NCI-H1417 treated with DMSO at 0.1 percent for 48 hours (cell line): ENCODE data around the gene KCNMA1.
"Not testable (repeated sequence)": the region's sequence is repeated elsewhere in the genome, so short reads cannot be mapped to it uniquely, and the experiment has no call there.

Experiments
- DNase-seq: peaks from one replicate; lab custom pipeline; 2025; lab: John Stamatoyannopoulos, UW

KCNMA1 gene

DNA sequence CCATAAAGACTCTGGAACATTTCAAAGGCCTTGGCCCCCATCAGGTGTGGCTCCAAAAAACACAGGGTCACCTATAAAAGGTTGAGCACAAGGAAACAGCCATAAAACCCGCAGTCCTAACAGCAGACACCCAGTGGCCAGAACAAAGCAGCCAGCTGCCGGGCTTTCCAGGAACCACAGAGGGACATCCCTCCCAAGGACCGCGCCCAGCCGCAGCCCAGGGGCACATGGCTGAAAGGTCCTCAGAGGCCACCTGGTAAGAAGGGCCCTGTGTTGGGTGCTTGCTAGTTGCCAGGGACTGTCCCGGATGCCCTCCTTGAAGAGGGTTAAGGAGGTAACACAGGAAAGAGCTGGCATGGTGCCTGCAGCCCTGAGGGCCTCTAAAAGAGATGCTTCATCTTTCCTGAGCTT, 32.7 kb downstream of the KCNMA1 start:
- DNase-seq = no peak

DNA sequence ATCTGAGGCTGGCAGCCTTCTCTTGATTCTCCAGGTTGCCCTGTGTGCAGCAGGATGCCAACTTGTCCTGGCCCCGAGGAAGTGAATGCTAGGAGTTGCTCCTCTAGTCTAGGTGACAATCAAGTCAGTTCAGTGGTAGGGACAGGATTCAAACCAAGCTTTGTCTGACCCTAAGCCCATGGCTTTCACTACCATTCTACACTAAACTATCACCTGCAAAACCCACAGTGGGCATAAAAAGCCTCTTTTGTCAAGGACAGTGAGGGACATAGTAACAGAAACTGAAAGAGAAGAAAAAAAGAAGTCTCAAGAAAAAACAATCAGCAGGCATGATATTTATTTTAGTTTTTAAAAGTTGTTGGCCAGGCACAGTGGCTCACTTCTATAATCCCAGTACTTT, 33.5 kb downstream of the KCNMA1 start:
- no peak for DNase-seq

DNA sequence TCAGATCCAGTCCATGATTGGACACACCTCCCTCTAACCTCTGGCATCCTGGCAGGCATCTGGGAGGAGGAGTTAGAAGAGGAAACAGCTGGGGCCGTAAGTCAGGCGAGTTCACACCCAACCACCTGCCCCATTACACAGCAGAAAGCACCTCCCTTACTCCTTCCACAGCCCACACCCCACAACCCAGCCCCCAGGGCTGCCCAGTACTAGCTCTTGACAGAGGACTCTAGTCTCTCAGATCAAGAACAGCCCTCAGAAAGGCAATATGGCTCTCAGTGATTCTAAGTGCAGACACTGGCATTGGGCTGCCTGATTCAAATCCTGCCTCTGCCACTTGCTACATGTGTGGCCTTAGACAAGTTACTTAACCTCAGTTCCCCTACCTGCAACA, 34.1 kb downstream of the KCNMA1 start:
- DNase-seq = no peak

DNA sequence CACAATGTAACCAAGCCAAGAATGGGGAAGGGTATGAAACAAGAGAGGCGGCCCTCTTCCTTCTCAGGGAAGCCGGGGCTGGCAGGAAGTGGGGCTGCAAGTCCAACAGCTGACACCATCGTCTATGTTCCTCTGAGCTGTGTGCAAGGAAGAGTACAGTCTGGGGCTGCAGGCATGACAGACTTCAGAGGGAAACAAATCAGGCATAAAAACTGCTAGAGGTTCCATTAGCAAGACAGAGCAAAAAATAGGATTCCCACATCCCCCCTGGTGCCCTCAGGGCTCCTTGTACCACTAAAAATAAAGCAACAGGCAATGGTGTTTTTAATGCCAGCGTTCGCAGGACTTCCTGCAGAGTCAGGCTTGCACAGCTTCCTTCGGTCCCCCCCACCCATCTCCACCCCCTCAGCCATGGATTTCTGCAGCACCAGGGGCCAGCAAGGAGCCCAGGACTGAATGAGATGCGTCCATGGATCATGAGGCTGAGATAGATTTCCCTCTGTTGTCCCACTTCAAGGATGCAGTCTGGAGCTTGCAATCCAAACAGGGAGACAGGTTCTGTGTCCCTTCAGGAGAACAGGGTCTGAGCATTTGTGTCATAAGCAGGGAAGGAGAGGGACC, 34.6 kb downstream of the KCNMA1 start:
- no peak for DNase-seq

DNA sequence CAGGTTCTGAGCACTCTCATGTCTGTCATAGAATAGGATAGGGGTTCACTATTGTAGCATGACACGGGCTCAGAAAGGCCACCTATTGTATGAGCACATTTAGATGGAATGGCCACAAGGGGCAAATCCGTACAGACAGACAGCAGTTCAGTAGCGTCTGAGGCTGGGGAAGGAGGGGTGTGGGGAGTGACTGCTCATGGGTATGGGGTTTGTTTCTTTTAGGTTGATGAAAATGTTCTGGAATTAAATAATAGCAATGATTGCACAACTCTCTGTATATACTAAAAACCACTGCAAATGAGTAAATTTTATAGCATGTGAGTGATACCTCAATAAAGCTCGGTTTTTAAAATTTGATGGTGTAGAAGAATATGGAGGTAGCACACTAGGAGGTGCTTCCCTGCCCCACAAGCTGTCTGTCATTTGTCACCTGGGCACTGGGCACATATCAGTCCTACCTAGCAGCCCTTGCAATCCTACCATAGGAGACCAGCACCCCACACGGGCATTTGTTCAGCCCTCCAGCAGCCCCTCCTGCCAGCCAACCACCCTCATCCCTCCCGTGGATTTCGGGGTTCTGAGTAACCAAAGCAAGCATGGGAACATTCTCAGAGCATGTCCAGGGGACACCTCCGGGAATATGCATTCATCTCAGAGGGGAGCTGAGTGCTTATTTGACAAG, 35.2 kb downstream of the KCNMA1 start:
- DNase-seq = no peak

DNA sequence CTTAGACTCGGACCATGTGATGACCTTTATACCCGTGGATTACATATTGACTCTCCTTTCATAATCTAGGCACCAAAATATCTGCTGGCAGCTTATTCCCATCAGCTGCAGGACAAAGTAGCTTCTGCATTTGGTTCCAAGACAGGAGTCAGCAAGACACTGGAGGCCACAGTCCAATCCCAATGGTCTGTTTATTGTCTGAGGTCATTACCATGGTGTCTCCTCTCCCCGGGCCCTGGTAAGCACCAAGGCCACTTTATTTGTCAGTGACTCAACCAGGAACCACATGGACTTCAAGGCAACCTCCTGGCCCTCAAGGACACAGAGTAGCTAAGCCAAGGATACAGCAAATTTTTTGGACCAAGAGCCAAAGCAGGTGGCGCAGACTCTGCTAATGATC, 36.1 kb downstream of the KCNMA1 start:
- DNase-seq = no peak

DNA sequence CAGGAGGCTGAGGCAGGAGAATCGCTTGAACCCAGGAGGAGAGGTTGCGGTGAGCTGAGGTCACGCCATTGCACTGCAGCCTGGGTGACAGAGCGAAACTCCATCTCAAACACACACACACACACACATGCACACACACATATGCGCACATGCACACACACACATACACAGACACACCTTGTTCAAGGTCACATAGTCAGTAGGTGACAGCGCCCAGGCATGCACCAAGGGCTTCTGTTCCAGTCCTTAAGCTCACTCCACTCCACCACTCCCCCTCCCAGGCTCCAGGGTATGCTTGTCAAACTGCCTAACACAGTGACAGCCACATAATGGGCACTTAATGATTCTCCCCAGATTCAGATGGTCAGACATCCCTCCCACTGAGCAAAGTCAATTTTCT, 37.0 kb downstream of the KCNMA1 start:
- no peak for DNase-seq

DNA sequence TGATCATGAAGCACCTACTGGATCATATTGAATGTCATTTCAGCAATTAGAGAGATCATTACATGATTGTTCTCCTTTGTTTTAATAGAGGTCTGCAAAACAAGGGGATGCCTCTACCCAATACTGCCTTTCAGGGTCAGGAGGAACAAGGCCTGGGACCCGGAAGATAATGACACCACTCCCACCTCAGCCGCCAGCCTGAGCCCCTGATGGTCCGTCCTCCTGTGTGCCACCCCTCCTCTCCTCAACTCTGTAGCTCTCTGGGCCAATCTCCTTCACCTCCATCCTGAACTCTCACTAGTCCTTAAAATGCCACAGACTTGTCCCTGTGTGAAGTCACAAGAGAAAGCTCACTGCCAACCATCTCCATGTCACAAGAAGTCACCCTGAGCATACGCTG, 38.0 kb downstream of the KCNMA1 start:
- DNase-seq = no peak

DNA sequence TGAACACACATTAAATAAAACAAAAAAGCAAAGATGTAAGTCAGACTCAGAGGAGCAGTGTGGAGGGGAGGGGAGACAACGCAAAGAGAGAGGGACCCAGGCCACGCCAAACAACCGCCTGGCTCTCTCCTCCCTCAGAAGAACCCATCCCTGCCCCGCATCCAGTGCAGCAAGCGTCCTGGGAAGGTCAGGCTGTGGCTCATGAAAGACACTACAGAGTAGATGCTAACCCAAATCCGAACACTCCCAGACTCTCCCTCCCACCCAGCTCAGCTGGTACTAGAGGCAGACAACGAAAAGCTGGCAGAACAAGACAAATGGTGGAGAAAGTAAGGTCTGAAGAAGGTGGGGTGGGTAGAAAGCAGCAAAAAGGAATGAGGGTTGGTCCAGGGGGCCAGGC, 39.0 kb downstream of the KCNMA1 start:
- DNase-seq = no peak

DNA sequence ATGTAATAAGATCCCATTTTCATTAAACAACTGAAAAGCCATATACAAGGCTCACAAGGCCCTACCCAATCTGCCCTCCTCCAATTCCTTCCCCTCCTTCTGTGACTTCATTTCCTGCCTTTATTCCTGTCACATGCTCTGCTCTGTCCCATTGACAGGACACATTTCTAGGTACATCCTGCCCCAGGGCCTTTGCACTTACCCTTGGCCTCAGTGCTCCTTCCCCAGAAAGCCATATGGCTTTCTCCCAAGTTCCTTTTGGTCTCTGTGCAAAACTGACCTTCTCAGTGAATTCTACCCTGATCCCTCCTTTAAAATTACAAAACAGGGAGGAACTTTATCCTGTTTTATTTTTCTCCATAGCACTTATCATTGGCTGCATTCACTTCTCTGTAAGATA, 40.0 kb downstream of the KCNMA1 start:
- no peak for DNase-seq

DNA sequence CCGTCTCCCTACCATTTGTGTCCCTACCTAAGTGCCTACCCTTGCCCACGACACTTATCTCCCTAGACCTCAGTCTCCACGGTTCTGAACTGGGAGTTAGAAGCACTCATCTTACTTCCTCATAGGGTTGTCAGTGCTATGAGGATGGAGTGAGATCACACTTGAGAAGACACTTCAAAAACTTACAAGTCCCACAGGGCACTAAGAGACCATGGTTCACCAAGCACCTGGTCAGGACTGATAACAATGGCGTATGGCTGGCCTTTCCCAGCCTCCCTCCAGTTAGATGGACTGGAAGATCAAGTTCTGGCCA, 43.2 kb downstream of the KCNMA1 start:
- DNase-seq = no peak

DNA sequence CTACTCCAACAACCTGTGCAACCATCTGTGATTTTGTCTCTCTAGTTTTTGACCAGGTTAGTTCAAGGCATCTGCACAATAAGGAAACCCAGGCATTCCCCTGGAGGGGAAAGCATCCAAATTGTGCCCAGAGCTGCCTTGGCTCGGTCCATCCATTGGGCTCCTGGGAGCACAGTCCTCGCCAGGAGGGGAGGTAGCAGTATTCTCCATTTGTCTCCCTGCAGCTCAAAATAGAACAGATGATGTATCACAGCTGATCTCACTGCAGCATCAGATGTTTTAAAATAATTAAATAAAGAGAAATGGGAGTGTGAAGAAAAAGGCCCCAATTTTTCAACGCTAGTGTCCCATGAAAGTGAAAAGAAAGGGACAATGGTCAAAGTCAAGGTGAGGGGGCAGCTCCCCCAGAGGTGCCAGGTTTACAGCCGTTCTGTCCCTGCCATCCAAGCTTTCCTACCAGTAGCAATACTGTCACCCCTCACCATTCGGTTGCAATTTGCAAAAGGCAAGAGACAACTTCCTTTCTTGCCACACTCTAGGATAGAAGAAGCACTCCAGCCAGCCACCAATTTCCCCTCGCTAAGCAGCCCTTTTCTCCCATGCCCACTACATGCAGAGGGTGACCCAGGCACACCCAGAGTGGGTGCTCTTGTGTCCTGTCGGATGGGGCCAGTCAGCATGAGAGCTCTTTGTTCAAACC, 43.7 kb downstream of the KCNMA1 start:
- DNase-seq = no peak

DNA sequence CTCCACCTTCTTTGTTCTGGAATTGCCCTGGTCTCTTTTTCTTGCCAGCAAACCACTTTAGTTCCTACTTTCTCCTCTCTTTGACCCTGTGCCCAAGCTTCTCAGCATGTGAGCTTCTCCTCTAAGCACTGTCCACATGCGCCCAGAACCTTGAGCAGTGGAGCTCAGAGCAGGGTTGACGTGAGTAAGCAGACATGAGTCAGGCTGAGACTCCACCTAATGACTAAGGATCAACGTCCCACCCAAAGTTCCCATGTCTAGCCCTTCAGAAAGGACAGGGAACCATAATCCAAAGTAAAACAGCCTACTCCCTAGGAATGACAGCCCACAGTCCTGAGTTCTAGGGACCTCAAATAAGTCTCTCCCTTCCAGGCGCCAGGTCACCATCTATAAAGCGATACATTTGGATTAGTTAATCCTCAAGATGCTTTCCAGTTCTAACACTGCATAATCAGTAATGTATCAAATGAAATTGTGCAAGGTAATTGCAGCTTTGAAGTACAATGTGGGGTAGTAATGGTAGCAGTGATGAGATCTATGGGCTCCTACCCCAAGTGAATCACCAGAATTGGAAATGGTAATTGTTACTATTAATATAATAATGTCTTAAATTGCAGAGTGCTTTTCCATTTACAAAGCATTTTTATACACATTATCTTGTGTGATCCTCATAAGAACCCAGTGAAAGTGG, 44.5 kb downstream of the KCNMA1 start:
- DNase-seq = no peak

DNA sequence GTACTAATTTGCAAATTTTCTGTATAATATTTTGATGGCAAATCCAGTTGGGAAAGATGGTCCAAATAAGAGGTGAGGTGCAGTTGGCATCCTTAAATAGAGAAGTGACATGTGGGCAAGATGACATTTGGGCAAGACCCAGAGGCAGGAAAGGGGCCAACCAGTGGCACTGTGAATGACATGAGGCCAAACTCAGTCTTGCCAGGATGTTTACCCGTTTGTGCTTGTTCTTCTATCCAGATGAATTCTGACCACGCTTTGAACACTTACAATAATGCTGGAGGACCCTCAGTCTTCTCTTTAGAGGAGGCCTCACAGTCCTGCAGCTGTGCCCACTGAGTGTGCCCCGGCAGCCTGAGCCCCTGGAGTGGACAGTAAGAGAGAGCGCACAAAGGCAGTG, 45.1 kb downstream of the KCNMA1 start:
- DNase-seq = no peak

DNA sequence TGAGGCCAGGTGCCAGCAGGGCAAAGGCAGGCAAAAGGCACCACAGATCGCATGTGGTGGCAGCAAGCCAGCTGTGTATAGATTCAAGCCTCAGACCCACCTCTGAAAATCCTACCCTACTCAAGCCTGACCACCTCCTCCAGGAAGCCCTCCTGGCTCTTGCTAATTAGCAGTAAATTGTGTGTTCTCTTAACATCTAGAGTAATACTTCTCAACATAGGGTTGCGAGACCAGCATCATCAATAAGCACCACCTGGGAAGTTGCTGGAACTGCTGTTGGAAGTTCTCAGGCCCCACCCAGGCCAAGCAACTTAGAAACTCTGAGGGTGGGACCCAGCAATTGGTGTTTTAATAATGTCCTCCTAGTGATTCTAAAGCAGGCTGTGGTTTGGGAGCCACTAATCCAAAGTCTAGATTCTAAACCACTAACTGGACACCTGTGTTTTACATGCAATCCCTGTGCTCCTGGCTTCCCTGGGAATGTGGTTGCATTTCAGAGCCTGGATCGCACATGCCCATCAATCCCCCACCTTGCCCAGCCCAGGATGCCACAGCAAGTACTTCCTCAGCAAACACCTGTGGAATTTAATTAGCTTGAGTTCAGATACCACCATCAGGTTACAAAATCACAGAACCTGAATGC, 46.2 kb downstream of the KCNMA1 start:
- no peak for DNase-seq

DNA sequence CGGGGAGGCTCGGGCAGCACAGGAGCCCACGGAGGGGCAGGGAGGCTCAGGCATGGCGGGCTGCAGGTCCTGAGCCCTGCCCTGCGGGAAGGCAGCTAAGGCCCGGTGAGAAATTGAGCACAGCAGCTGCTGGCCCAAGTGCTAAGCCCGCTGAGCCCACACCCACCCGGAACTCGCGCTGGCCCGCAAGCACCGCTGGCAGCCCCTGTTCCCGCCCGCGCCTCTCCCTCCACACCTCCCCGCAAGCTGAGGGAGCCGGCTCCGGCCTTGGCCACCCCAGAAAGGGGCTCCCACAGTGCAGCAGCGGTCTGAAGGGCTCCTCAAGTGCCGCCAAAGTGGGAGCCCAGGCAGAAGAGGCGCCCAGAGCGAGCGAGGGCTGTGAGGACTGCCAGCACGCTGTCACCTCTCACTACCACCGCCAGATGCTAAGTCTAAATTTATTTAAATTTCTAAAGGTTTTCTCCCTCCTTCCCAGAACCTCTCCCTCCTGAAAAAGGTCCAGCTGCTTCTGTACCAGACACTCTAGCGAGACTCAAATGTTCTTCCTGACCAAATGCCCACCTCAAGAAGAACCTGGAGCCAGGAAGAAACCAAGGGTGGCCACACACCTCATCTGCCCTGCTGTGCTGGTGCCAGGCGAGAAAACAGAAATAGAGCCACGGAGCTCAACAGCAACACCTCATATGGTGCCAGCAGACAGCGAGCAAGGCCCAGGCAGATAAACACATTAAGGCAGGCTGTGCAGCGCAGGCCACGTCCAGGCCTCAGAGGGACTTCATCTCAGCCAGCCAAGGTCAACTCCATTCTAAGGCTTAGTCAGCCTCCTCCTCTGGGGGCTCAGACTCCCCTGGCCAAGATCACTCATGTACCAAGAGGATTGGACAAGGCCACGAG, 47.0 kb downstream of the KCNMA1 start:
- DNase-seq = no peak

DNA sequence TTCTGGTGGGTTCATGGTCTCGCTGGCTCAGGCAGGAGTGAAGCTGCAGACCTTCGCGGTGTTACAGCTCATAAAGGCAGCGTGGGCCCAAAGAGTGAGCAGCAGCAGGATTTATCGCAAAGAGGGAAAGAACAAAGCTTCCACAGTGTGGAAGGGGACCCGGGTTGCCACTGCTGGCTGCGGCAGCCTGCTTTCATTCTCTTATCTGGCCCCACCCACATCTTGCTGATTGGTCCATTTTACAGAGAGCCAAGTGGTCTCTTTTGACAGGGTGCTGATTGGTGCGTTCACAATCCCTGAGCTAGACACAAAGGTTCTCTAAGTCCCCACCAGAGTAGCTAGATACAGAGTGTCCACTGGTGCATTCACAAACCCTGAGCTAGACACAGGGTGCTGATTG, 47.9 kb downstream of the KCNMA1 start:
- not testable (repeated sequence) for DNase-seq

DNA sequence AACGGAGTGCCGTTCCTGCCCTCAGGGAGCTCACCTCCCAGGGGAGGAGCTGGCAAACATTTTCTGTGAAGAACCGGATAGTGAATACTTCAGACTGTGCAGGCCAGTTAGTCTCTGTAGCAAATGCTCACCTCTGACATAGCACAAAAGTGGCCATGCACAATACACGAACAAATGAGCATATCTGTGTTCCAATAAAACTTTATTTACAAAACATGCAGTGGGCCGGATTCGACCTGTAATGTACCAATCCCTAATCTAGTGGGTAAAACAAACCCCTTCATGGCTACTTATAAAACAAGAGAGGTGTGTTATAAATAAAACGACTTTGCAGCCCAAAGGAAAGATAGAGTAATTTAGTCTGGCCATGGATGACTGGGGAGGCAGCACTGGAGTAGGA, 48.7 kb downstream of the KCNMA1 start:
- no peak for DNase-seq

DNA sequence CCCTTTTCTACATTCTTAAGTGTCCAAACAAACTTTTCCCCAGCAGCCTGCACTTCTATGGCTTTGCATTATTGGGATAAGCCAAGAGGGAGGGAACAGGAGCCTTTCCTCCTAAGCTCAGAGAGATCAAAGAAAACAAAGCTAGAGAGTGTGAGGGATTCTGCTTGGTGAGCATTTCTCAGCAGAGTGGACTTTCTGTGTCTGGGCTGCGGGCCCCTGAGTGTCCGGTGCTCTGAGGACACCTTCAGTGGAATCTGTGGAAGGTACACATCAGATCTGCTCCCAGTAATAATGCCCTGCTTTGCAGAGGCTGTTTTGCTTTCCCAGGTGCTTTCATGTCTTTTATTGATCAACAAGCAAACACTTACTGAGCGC, 50.2 kb downstream of the KCNMA1 start:
- DNase-seq = no peak

DNA sequence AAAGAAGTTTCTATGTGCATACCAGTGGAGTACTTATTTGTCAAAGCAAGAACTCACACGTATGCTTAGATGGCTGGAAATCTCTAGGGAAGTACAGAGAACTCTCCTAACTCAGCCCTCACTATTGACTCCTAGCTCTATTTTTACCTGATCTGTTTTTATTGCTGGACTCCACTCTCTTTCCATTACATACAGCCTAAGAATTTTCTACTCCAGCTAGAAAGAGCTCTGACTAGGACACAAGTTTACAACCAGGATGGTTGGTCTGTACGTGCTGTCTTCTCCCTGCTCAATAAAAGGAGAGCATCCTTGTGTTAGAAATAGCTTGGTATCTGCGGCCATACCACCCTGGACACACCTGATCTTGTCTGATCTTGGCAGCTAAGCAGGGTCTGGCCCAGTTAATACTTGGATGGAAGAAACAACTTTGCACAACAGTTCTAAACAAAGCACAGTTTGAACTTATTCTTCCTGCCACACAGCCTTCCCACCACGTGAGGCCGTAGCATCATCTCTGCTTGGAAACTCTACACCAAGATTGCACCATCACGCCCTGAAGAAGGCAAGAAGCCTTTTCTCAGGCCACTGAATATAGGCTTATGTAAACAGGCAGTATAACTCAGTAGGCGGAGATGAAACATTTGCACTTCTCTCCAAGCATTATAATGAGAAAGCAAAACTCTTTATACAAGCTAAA, 50.7 kb downstream of the KCNMA1 start:
- no peak for DNase-seq

DNA sequence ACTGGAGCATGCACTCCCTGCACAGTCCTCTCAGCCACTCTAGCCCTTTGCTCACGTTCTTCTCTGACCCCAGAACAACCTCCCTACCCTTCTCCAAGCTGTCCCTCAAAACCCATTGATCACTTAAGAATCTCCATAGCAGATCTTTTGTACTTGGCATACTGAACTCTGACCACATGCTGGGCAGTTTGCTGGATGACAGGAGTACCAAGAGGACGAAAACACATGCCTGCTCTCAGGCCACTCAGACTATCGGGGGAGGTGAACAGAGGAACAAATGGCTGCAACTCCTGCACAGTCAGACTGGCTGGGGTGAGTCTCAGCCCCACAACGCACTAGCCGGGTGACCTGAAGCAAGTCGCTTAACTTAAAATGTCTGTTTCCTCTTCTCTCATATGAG, 52.7 kb downstream of the KCNMA1 start:
- DNase-seq = no peak
